H9 (cell line): ENCODE results near the gene SLC17A9. TPM values are rescaled to one million over a fixed set of nuclear protein-coding genes. Genes with fewer than 3 reads are reported as not detected.

Experiments used
- DNase-seq: peaks from one replicate; pipeline ENCODE4 v3.0.0-alpha.2; 2017
- H2AFZ ChIP-seq: one replicate; pipeline ENCODE4 v1.6.1; 2013; ENCODE audit warnings: mild to moderate bottlenecking, low read length, control low read depth, moderate library complexity
- H2AK5ac ChIP-seq: 2 replicates; pipeline ENCODE4 v1.6.1; 2013; ENCODE audit warnings: low read length, control low read depth, mixed read lengths; ENCODE audit not compliant: insufficient read length
- H2BK120ac ChIP-seq: one replicate; pipeline ENCODE4 v1.6.1; 2013; ENCODE audit warnings: low read depth, mild to moderate bottlenecking, low read length, control low read depth, inconsistent platforms; ENCODE audit not compliant: poor library complexity, severe bottlenecking
- H2BK12ac ChIP-seq: 2 replicates; pipeline ENCODE4 v1.6.1; 2013; ENCODE audit warnings: low read length, control low read depth, mixed read lengths, low read depth; ENCODE audit not compliant: insufficient read length
- H2BK15ac ChIP-seq: 2 replicates; pipeline ENCODE4 v1.6.1; 2013; ENCODE audit warnings: low read depth, low read length, control low read depth
- H2BK20ac ChIP-seq: one replicate; pipeline ENCODE4 v1.6.1; 2013; ENCODE audit warnings: low read depth, mild to moderate bottlenecking, low read length, control low read depth, inconsistent platforms; ENCODE audit not compliant: poor library complexity, severe bottlenecking
- H2BK5ac ChIP-seq: 2 replicates; pipeline ENCODE4 v1.6.1; 2013; ENCODE audit warnings: low read length, control low read depth, mixed read lengths; ENCODE audit not compliant: insufficient read length
- H3K14ac ChIP-seq: 2 replicates; pipeline ENCODE4 v1.6.1; 2013; ENCODE audit warnings: low read length, control low read depth; ENCODE audit not compliant: insufficient read depth
- H3K18ac ChIP-seq: 2 replicates; pipeline ENCODE4 v1.6.1; 2013; ENCODE audit warnings: low read depth, mild to moderate bottlenecking, mixed read lengths, low read length, control low read depth; ENCODE audit not compliant: insufficient read length
- H3K23ac ChIP-seq: 2 replicates; pipeline ENCODE4 v1.6.1; 2013; ENCODE audit warnings: low read length, control low read depth, mixed read lengths, low read depth; ENCODE audit not compliant: insufficient read length
- H3K23me2 ChIP-seq: 2 replicates; pipeline ENCODE4 v1.6.1; 2013; ENCODE audit warnings: low read depth, mild to moderate bottlenecking, mixed read lengths, low read length, control low read depth; ENCODE audit not compliant: insufficient read length, poor library complexity, severe bottlenecking
- H3K27ac ChIP-seq: 2 replicates; pipeline ENCODE4 v1.5.1; 2013; ENCODE audit warnings: low read length, control low read depth, mixed read lengths, low read depth; ENCODE audit not compliant: insufficient read length
- H3K27me3 ChIP-seq: 2 replicates; pipeline ENCODE4 v1.6.1; 2013; ENCODE audit warnings: low read length, control low read depth, inconsistent platforms; ENCODE audit not compliant: insufficient read depth
- H3K4ac ChIP-seq: 2 replicates; pipeline ENCODE4 v1.6.1; 2013; ENCODE audit warnings: low read depth, mild to moderate bottlenecking, control low read depth, inconsistent platforms, low read length, moderate library complexity
- H3K4me1 ChIP-seq: 2 replicates; pipeline ENCODE4 v1.6.1; 2013; ENCODE audit warnings: low read length, control low read depth, inconsistent platforms; ENCODE audit not compliant: insufficient read depth
- H3K4me2 ChIP-seq: 2 replicates; pipeline ENCODE4 v1.6.1; 2013; ENCODE audit warnings: low read length, control low read depth, mixed read lengths; ENCODE audit not compliant: insufficient read length, insufficient read depth
- H3K56ac ChIP-seq: 2 replicates; pipeline ENCODE4 v1.6.1; 2013; ENCODE audit warnings: low read depth, mild to moderate bottlenecking, mixed read lengths, low read length, control low read depth; ENCODE audit not compliant: insufficient read length
- H3K79me1 ChIP-seq: 2 replicates; pipeline ENCODE4 v1.6.1; 2013; ENCODE audit warnings: low read depth, mild to moderate bottlenecking, moderate library complexity, low read length, control low read depth, inconsistent platforms; ENCODE audit not compliant: insufficient read depth, poor library complexity, severe bottlenecking
- H3K79me2 ChIP-seq: 2 replicates; pipeline ENCODE4 v1.6.1; 2013; ENCODE audit warnings: low read length, control low read depth, inconsistent platforms; ENCODE audit not compliant: insufficient read depth
- H3K9ac ChIP-seq: 2 replicates; pipeline ENCODE4 v1.6.1; 2013; ENCODE audit warnings: low read length, control low read depth, mixed read lengths; ENCODE audit not compliant: insufficient read length; ENCODE audit errors: extremely low read depth
- H3K9me3 ChIP-seq: one replicate; pipeline ENCODE4 v1.6.1; 2013; ENCODE audit warnings: low read depth, low read length, inconsistent platforms; ENCODE audit not compliant: control insufficient read depth
- H3T11ph ChIP-seq: one replicate; pipeline ENCODE4 v1.6.1; 2013; ENCODE audit warnings: mild to moderate bottlenecking, low read length, control low read depth, inconsistent platforms
- H4K20me1 ChIP-seq: one replicate; pipeline ENCODE4 v1.6.1; 2013; ENCODE audit not compliant: control insufficient read depth, insufficient read length, insufficient read depth
- H4K5ac ChIP-seq: 2 replicates; pipeline ENCODE4 v1.6.1; 2013; ENCODE audit warnings: low read depth, mild to moderate bottlenecking, mixed read lengths, low read length, control low read depth; ENCODE audit not compliant: insufficient read length
- H4K8ac ChIP-seq: replicated peaks from 2 replicates; pipeline ENCODE4 v1.6.1; 2013; ENCODE audit warnings: low read length, control low read depth, mixed read lengths, low read depth; ENCODE audit not compliant: insufficient read length
- H4K91ac ChIP-seq: 2 replicates; pipeline ENCODE4 v1.6.1; 2013; ENCODE audit warnings: low read depth, mild to moderate bottlenecking, moderate library complexity, mixed read lengths, low read length, control low read depth; ENCODE audit not compliant: insufficient read length
- H3K27ac Mint-ChIP-seq, 3 experiments: 2 replicates in 2 of 3; 3 replicates in 1 of 3; pipeline ENCODE4 v1.8.0; 2020 to 2021; ENCODE audit warnings: mixed read lengths in 3 of 3, mild to moderate bottlenecking in 1 of 3, moderate library complexity in 1 of 3
- H3K27me3 Mint-ChIP-seq: 2 replicates; pipeline ENCODE4 v1.8.0; 2021; ENCODE audit warnings: low read depth, mild to moderate bottlenecking, moderate library complexity, mixed read lengths
- H3K36me3 Mint-ChIP-seq, 3 experiments: 2 replicates in 2 of 3; 3 replicates in 1 of 3; pipeline ENCODE4 v1.8.0; 2020 to 2021; ENCODE audit warnings: low read depth in 3 of 3, mixed read lengths in 3 of 3; ENCODE audit not compliant: insufficient read depth in 1 of 3
- H3K4me1 Mint-ChIP-seq, 2 experiments: 2 replicates each; pipeline ENCODE4 v1.8.0; 2020; ENCODE audit warnings: mixed read lengths in 2 of 2
- H3K4me3 Mint-ChIP-seq, 2 experiments: 2 replicates in 1 of 2; 3 replicates in 1 of 2; pipeline ENCODE4 v1.8.0; 2020 to 2021; ENCODE audit warnings: mild to moderate bottlenecking in 2 of 2, mixed read lengths in 2 of 2, moderate library complexity in 1 of 2
- H3K9me3 Mint-ChIP-seq, 2 experiments: 2 replicates in 1 of 2; 3 replicates in 1 of 2; pipeline ENCODE4 v1.8.0; 2020; ENCODE audit warnings: mild to moderate bottlenecking in 2 of 2, mixed read lengths in 2 of 2, moderate library complexity in 1 of 2
- CTCF ChIP-seq: fragments of 200-600 bp; sonication (generic); conservative IDR thresholded peaks from 3 replicates; pipeline ENCODE4 v1.8.0; 2021; ENCODE audit warnings: antibody characterized with exemption, mild to moderate bottlenecking
- WGBS: extraction: QIAGEN DNeasy Blood & Tissue Kit; methylation state at CpG from one replicate; pipeline ENCODE4 v1.1.7; 2013; ENCODE audit warnings: missing lambda C conversion rate, low lambda C conversion rate, mixed read lengths; ENCODE audit not compliant: insufficient read length; ENCODE audit errors: extremely low coverage; 5-methylcytosine and 5-hydroxymethylcytosine counted together
- total RNA-seq: library from RNA; stranded (reverse); gene quantifications from 2 replicates; pipeline ENCODE4 v1.2.1, GENCODE V29; 2021

The SLC17A9 gene
- total RNA-seq, 1 experiment from 2014 or later: 20.9 TPM

GRCh38 chr20:62997417-62998035 lies 45.0 kb downstream of the SLC17A9 start:
- Histone ChIP-seq H3K56ac (no peak overlapping the region), H4K8ac (no peak overlapping the region), H2AK5ac (no peak overlapping the region), H2AFZ (no peak overlapping the region), H3K14ac (no peak overlapping the region), H2BK120ac (no peak overlapping the region), H2BK20ac (no peak overlapping the region), H3K18ac (no peak overlapping the region), H4K5ac (no peak overlapping the region), H3K79me1 (no peaks in the 10 kb centered on the region), H2BK15ac (no peak overlapping the region), H2BK12ac (no peak overlapping the region), H3K9ac (no peak overlapping the region), H3K9me3 (no peaks in the 10 kb centered on the region), H3K4ac (no peak overlapping the region), H3K27ac (no peak overlapping the region), H2BK5ac (no peak overlapping the region), H3K4me2 (no peak overlapping the region), H3T11ph (no peak overlapping the region), H4K91ac (no peak overlapping the region), H3K79me2 (no peaks in the 10 kb centered on the region), H4K20me1 (peaks cover 2% of the 10 kb centered on the region), H3K4me1 (no peaks in the 10 kb centered on the region; the same call in 1 of the 2 replicates), H3K27me3 (peaks cover 3% of the 10 kb centered on the region; the same call in 1 of the 2 replicates), H3K23ac (no peak overlapping the region), H3K23me2 (no peaks in the 10 kb centered on the region)
- no peak for DNase-seq
- H3K27me3 Mint-ChIP-seq: peaks cover 67% of the 10 kb centered on the region
- no peak overlapping the region; a peak in 1 of 7 replicates for H3K27ac Mint-ChIP-seq
- H3K4me1 Mint-ChIP-seq: peaks cover 24 to 54% of the 10 kb centered on the region in 2 experiments
- no peaks in the 10 kb centered on the region for H3K36me3 Mint-ChIP-seq
- WGBS: no CpG with 5 or more reads among the region's 20 CpGs
- peaks cover 0 to 3% of the 10 kb centered on the region in 2 experiments; a peak in 2 of 5 replicates for H3K9me3 Mint-ChIP-seq
- TF ChIP-seq CTCF: no peak
- H3K4me3 Mint-ChIP-seq: no peak overlapping the region
